Spleen (tissue), 7 donors: ENCODE measurements around the gene BASP1.

Experiments used
- CTCF ChIP-seq, 11 experiments: fragments of 200-600 bp in 7 of 11; fragments of 450-650 bp in 4 of 11; sonication (generic) in 4 of 11; IDR thresholded peaks in 8 of 11; conservative IDR thresholded peaks in 3 of 11; 1 replicate in 7 of 11; 2 replicates in 4 of 11; pipeline versions ENCODE4 v1.4.0 to v1.8.0; 2016 to 2021; ENCODE audit warnings: antibody characterized with exemption in 11 of 11, inconsistent platforms in 4 of 11, mild to moderate bottlenecking in 1 of 11
- POLR2A ChIP-seq, 3 donors: fragments of 450-650 bp; IDR thresholded peaks; one replicate each; pipeline ENCODE4 v1.5.1; 2017; ENCODE audit warnings: antibody characterized with exemption in 3 of 3, mild to moderate bottlenecking in 1 of 3
- POLR2AphosphoS5 ChIP-seq, 3 donors: sonication (generic); formaldehyde crosslinking; IDR thresholded peaks; one replicate each; pipeline ENCODE4 v1.5.1; 2017; ENCODE audit warnings: antibody characterized with exemption in 3 of 3
- donor health status: DM: no; HTN: no; CAD: no; lungs with moderate emphysema.
- donor health status: DM: no; HTN: no; CAD: no.
- donor health status: DM: no; HTN: no; CAD: no.

GRCh38 chr5:17265041-17265440 lies 47.6 kb downstream of the BASP1 start:
- TF ChIP-seq CTCF (IDR thresholded peaks at IDR 0.05 in 8 of 11, conservative IDR thresholded peaks at IDR 0.05 in 3 of 11) (no peak), POLR2A (IDR thresholded peaks at IDR 0.05) (no peak), POLR2AphosphoS5 (IDR thresholded peaks at IDR 0.05) (no peak)
